ENCODE data around the gene SSC4D.
"Not testable (repeated sequence)": the region's sequence is repeated elsewhere in the genome, so short reads cannot be mapped to it uniquely, and the experiment has no call there.

The SSC4D gene

GRCh38 chr7:76397409-76398183 is 11.9 kb downstream of the SSC4D start:
- ChIA-PET CTCF (no interaction called here), POLR2A (no interaction called here)
- DNase-seq (ENCODE audit: extremely low spot score): peak; percentile 65
- TF ChIP-seq LEF1 (IDR thresholded peaks at IDR 0.05; ENCODE audit: borderline replicate concordance) (no peak), FOXK2 (IDR thresholded peaks at IDR 0.05) (no peak), ARNT (IDR thresholded peaks at IDR 0.05) (no peak), FOXA1 (IDR thresholded peaks at IDR 0.05) (no peak), PKNOX1 (IDR thresholded peaks at IDR 0.05) (no peak), ZNF384 (IDR thresholded peaks at IDR 0.05) (no peak), L3MBTL2 (conservative IDR thresholded peaks at IDR 0.05) (peak; percentile 91)

GRCh38 chr7:76396864-76397263 is 12.6 kb downstream of the SSC4D start:
- TF ChIP-seq HDGF (IDR thresholded peaks at IDR 0.05; ENCODE audit: borderline replicate concordance): no peak
- ChIA-PET POLR2A (no interaction called here), CTCF (no interaction called here)
- no peak for DNase-seq (ENCODE audit: extremely low spot score)

- no peak for DNase-seq (ENCODE audit: extremely low spot score)
- ChIA-PET CTCF (no interaction called here), POLR2A (interaction anchor here (0.6 kb wide), 1 partner anchor 37 kb away, joined by 4 read pairs; the partner anchor contains the start of gene YWHAG)
- TF ChIP-seq SUZ12 (IDR thresholded peaks at IDR 0.05): no peak
- peak; percentile 59; the same call in 1 of the 2 replicates for TF ChIP-seq PKNOX1 (IDR thresholded peaks at IDR 0.05)
Observed at GRCh38 chr7:76395965-76396726, 13.4 kb downstream of the SSC4D start.

- POLR2A ChIA-PET; DNase-seq (ENCODE audit: extremely low spot score): not testable (repeated sequence)
- CTCF ChIA-PET: interaction anchor here (0.6 kb wide), 1 partner anchor 36 kb away, joined by 3 read pairs; no protein-coding TSS in a partner anchor
Observed at GRCh38 chr7:76395605-76395964, 13.9 kb downstream of the SSC4D start.

- POLR2A ChIA-PET: interaction anchor here (1.3 kb wide), 1 partner anchor 77 kb away, joined by 5 read pairs; no protein-coding TSS in a partner anchor
- CTCF ChIA-PET: interaction anchor here (0.6 kb wide), 1 partner anchor 35 kb away, joined by 3 read pairs; no protein-coding TSS in a partner anchor
Observed at GRCh38 chr7:76394957-76395356, 14.5 kb downstream of the SSC4D start.

GRCh38 chr7:76393116-76394031 is 16.1 kb downstream of the SSC4D start:
- peak; percentile 98 for DNase-seq (ENCODE audit: extremely low spot score)
- CTCF ChIA-PET: no interaction called here
- POLR2A ChIA-PET: interaction anchor here (1.0 to 1.7 kb wide), 4 partner anchors 14 to 75 kb away, joined by 3 to 5 read pairs (median 4); partner anchors contain the start of gene YWHAG

More at GRCh38 chr7:76394957-76395356, 14.5 kb downstream of the SSC4D start:
- DNase-seq (ENCODE audit: extremely low spot score): no peak
- no peak for TF ChIP-seq HDGF (IDR thresholded peaks at IDR 0.05; ENCODE audit: borderline replicate concordance)
- TF ChIP-seq SP1 (IDR thresholded peaks at IDR 0.05): no peak
- TF ChIP-seq FOXK2 (IDR thresholded peaks at IDR 0.05): no peak
- TF ChIP-seq TARDBP (IDR thresholded peaks at IDR 0.05): no peak
- no peak for TF ChIP-seq ARNT (IDR thresholded peaks at IDR 0.05)
- TF ChIP-seq CTBP1 (IDR thresholded peaks at IDR 0.05; ENCODE audit: borderline replicate concordance): no peak
- no peak for TF ChIP-seq PKNOX1 (IDR thresholded peaks at IDR 0.05)
- no peak for TF ChIP-seq LEF1 (IDR thresholded peaks at IDR 0.05; ENCODE audit: borderline replicate concordance)

More at GRCh38 chr7:76393116-76394031, 16.1 kb downstream of the SSC4D start:
- TF ChIP-seq FOXA1 (IDR thresholded peaks at IDR 0.05) (no peak), L3MBTL2 (conservative IDR thresholded peaks at IDR 0.05) (peak; percentile 83), SP1 (IDR thresholded peaks at IDR 0.05) (no peak), BHLHE40 (IDR thresholded peaks at IDR 0.05; ENCODE audit: borderline replicate concordance) (no peak), PKNOX1 (IDR thresholded peaks at IDR 0.05) (no peak), TARDBP (IDR thresholded peaks at IDR 0.05) (peak; percentile 61; the same call in 1 of the 2 replicates), FOXM1 (IDR thresholded peaks at IDR 0.05; ENCODE audit: borderline replicate concordance) (no peak), LEF1 (IDR thresholded peaks at IDR 0.05; ENCODE audit: borderline replicate concordance) (0 out of 2 replicates have a peak, but pooled peaks have one; percentile 45), ELF4 (IDR thresholded peaks at IDR 0.05) (no peak), CTBP1 (IDR thresholded peaks at IDR 0.05; ENCODE audit: borderline replicate concordance) (no peak), ARNT (IDR thresholded peaks at IDR 0.05) (no peak)

Data from HEK293T (cell line).